ENCODE data around the gene ADCK1. TPM values are rescaled to one million over a fixed set of nuclear protein-coding genes. Genes with fewer than 3 reads are reported as not detected.
A peak's percentile ranks its signal among the peaks of the same experiment; 100 is the strongest.
"Not testable (repeated sequence)": the region's sequence is repeated elsewhere in the genome, so short reads cannot be mapped to it uniquely, and the experiment has no call there.

Gene ADCK1
- total and polyA plus RNA-seq, 8 donors: 0.58 to 39.1 (median 4.0) TPM

DNA sequence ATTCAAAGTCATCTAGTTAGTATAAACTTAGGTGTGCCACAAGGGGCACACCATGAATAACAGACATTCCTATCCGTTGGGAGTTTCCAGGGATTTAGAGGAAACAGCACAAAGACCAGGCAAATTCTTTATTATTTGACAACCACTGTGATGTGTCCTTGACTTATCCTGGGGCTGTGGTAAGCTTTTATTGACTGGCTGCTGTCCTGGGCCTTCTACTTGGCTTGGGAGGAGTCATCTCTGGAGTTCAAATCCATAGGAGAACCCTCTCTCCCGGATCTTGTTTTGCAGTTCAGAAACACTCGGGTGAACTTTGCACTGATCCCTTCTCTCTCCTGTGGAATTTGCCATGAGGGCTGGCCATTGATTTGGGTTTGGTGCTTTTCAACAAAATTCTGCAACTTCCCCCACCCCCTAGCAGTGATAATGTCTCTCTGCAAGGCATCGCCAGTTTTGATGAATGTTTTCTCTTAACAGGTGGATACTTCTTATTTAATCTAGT is 136.3 kb downstream of the ADCK1 start:
- H3K9me3 ChIP-seq: peaks cover 0 to 27% (median 18%) of the 10 kb centered on the region in 4 donors
- no peaks in the 10 kb centered on the region for H3K27me3 ChIP-seq
- H3K4me3 ChIP-seq: no peak overlapping the region
- WGBS, 5 donors: 93 to 99% (median 98%) methylated on average over 4 of the region's 4 CpGs
- no peak for TF ChIP-seq POLR2AphosphoS5 (IDR thresholded peaks at IDR 0.05)
- TF ChIP-seq EP300 (IDR thresholded peaks at IDR 0.05): no peak
- TF ChIP-seq, protein P1, sequence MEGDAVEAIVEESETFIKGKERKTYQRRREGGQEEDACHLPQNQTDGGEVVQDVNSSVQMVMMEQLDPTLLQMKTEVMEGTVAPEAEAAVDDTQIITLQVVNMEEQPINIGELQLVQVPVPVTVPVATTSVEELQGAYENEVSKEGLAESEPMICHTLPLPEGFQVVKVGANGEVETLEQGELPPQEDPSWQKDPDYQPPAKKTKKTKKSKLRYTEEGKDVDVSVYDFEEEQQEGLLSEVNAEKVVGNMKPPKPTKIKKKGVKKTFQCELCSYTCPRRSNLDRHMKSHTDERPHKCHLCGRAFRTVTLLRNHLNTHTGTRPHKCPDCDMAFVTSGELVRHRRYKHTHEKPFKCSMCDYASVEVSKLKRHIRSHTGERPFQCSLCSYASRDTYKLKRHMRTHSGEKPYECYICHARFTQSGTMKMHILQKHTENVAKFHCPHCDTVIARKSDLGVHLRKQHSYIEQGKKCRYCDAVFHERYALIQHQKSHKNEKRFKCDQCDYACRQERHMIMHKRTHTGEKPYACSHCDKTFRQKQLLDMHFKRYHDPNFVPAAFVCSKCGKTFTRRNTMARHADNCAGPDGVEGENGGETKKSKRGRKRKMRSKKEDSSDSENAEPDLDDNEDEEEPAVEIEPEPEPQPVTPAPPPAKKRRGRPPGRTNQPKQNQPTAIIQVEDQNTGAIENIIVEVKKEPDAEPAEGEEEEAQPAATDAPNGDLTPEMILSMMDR (IDR thresholded peaks at IDR 0.05): no peak
- TF ChIP-seq POLR2A (IDR thresholded peaks at IDR 0.05): no peak
- no peak for DNase-seq
- H3K4me1 ChIP-seq: no peaks in the 10 kb centered on the region
- intact Hi-C loops (cut with DNase I; ENCODE audit: low total_unique reads): no loop called here
- H3K36me3 ChIP-seq: peaks cover 14 to 52% (median 47%) of the 10 kb centered on the region in 4 donors
- H3K27ac ChIP-seq: no peak overlapping the region

GRCh38 chr14:77947372-77947771 is 147.5 kb downstream of the ADCK1 start:
- H3K9me3 ChIP-seq: peaks cover 0 to 21% (median 5%) of the 10 kb centered on the region in 4 donors
- no peak for TF ChIP-seq POLR2AphosphoS5 (IDR thresholded peaks at IDR 0.05)
- H3K27me3 ChIP-seq: no peaks in the 10 kb centered on the region
- intact Hi-C loops (cut with DNase I; ENCODE audit: low total_unique reads): no loop called here
- no peaks in the 10 kb centered on the region for H3K4me1 ChIP-seq
- H3K27ac ChIP-seq: no peak overlapping the region
- WGBS, 5 donors: 71 to 100% (median 73%) methylated on average over 2 to 4 of the region's 4 CpGs
- no peaks in the 10 kb centered on the region for H3K36me3 ChIP-seq
- no peak for DNase-seq
- H3K4me3 ChIP-seq: no peak overlapping the region

GRCh38 chr14:77950371-77951063 is 150.6 kb downstream of the ADCK1 start:
- Histone ChIP-seq H3K36me3 (no peaks in the 10 kb centered on the region), H3K4me1 (no peaks in the 10 kb centered on the region), H3K4me3 (no peak overlapping the region), H3K9me3 (peaks cover 0 to 19% (median 4%) of the 10 kb centered on the region in 4 donors), H3K27me3 (no peaks in the 10 kb centered on the region), H3K27ac (no peak overlapping the region)
- TF ChIP-seq POLR2AphosphoS5 (IDR thresholded peaks at IDR 0.05) (no peak), POLR2A (IDR thresholded peaks at IDR 0.05) (no peak), EP300 (IDR thresholded peaks at IDR 0.05) (no peak)
- TF ChIP-seq, protein P1 (IDR thresholded peaks at IDR 0.05): no peak
- intact Hi-C loops (cut with DNase I; ENCODE audit: low total_unique reads): no loop called here
- WGBS, 5 donors: 69 to 79% (median 71%) methylated on average over 4 to 5 of the region's 5 CpGs
- peak in 1 of 2 donors; percentile 6 for DNase-seq

DNA sequence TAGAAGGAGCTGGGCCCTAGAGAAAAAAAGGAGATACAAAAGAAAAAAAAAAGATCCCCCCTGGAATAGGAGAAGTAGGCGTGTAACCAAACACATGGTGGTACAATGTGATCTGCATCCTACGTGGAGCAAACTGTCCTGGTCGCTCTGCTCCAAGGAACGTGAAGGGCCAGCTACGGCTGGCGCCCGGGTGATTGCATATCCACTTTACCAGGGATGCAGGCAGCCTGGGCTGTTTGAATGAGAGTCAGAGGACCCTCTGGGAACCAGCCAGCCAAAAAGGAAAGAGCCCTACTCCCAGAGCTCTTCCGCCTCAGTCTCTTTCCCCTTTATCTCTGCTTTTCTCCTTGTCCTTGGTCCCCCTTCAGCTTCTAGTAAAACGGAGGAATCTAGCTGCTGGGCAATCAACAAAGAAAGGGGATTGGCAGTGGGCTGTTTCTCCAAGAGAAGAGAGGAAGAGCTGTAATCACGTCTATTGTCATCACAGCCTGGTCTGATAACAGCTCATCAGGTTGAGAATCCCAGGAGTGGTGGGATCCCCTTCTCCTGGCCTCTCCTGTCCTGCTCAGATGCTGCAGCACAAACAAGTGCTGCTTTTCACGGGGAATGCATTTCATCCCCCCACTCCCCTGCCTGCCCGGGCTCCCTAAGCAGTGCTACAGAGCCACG is 156.0 kb downstream of the ADCK1 start:
- Histone ChIP-seq H3K4me1 (no peaks in the 10 kb centered on the region), H3K9me3 (peaks cover 0 to 6% (median 0%) of the 10 kb centered on the region in 4 donors), H3K27ac (no peak overlapping the region), H3K4me3 (no peak overlapping the region), H3K36me3 (no peaks in the 10 kb centered on the region), H3K27me3 (no peaks in the 10 kb centered on the region)
- no peak for DNase-seq
- intact Hi-C loops (cut with DNase I; ENCODE audit: low total_unique reads): no loop called here
- WGBS, 5 donors: 56 to 63% (median 60%) methylated on average over 13 of the region's 13 CpGs
- TF ChIP-seq EP300 (IDR thresholded peaks at IDR 0.05) (no peak), POLR2A (IDR thresholded peaks at IDR 0.05) (no peak), POLR2AphosphoS5 (IDR thresholded peaks at IDR 0.05) (no peak)
- TF ChIP-seq, protein P1 (IDR thresholded peaks at IDR 0.05): no peak

- H3K36me3 ChIP-seq; H3K4me1 ChIP-seq; H3K9me3 ChIP-seq; intact Hi-C loops (cut with DNase I; ENCODE audit: low total_unique reads); DNase-seq; H3K4me3 ChIP-seq; H3K27me3 ChIP-seq; H3K27ac ChIP-seq: not testable (repeated sequence)
- WGBS, 5 donors: 35 to 48% (median 44%) methylated on average over 3 of the region's 3 CpGs
Observed at GRCh38 chr14:77959686-77960085, 159.8 kb downstream of the ADCK1 start.
